Ovary (tissue), 9 donors: ENCODE results near the gene BRSK2. TPM values are rescaled to one million over a fixed set of nuclear protein-coding genes. Genes with fewer than 3 reads are reported as not detected.

ENCODE experiments used
- DNase-seq, 5 donors: peaks; one replicate each; pipeline ENCODE4 v3.0.0-alpha.2; 2019 to 2020
- H3K27ac ChIP-seq, 2 donors: fragments of 200-600 bp; one replicate each; pipeline versions ENCODE4 v1.5.1 to v1.8.0; 2019 to 2022
- H3K27me3 ChIP-seq: fragments of 200-600 bp; one replicate; pipeline ENCODE4 v1.8.0; 2022
- H3K36me3 ChIP-seq: fragments of 200-600 bp; sonication (generic); one replicate; pipeline ENCODE4 v1.5.1; 2019
- H3K4me1 ChIP-seq: one replicate; pipeline ENCODE4 v1.8.1; 2013; ENCODE audit warnings: mild to moderate bottlenecking, moderate library complexity; ENCODE audit not compliant: insufficient read depth
- H3K4me3 ChIP-seq: fragments of 200-600 bp; sonication (generic); one replicate; pipeline ENCODE4 v1.5.1; 2017
- H3K9me3 ChIP-seq, 2 donors: fragments of 200-600 bp in 1 of 2; sonication (generic) in 1 of 2; one replicate each; pipeline versions ENCODE4 v1.5.1 to v1.8.1; 2013 to 2019; ENCODE audit warnings: mild to moderate bottlenecking in 1 of 2, moderate library complexity in 1 of 2
- EP300 ChIP-seq: sonication (generic); formaldehyde crosslinking; IDR thresholded peaks from one replicate; pipeline ENCODE4 v1.6.1; 2017; ENCODE audit warnings: antibody characterized with exemption
- POLR2A ChIP-seq: fragments of 450-650 bp; IDR thresholded peaks from one replicate; pipeline ENCODE4 v1.6.1; 2017; ENCODE audit warnings: antibody characterized with exemption, mild to moderate bottlenecking, moderate library complexity
- WGBS, 3 donors: extraction: QIAGEN DNeasy Blood & Tissue Kit in 1 of 3; methylation state at CpG; one replicate each; pipeline versions ENCODE4 v1.1.5 to v1.1.7; 2013 to 2017; 5-methylcytosine and 5-hydroxymethylcytosine counted together
- intact Hi-C, 4 donors: fragments of 100-400 bp; cut with DNase I; formaldehyde crosslinking; loops; one replicate each; pipeline versions ENCODE4 v1.11.0 to v1.15.1; 2022 to 2023
- polyA plus RNA-seq, 2 donors: library from polyadenylated mRNA; stranded (reverse); fragments of 200-250 nt in 1 of 2; fragments of 350-450 nt in 1 of 2; fragmentation: Illumina TruSeq in 1 of 2; extraction: RNeasy Lipid Tissue Mini Kit (QIAGEN cat#74804) in 1 of 2; gene quantifications; one replicate each; pipeline ENCODE4 v1.2.3, GENCODE V29; 2013 to 2014
- total RNA-seq, 7 donors: library from RNA; depleted of rRNA in 2 of 7; stranded (reverse); fragments of >200 nt in 2 of 7; fragmentation: NEBNext Ultra II Directional in 3 of 7; extraction: Animal tissue kit (Norgen Biotek cat#: 25700) in 3 of 7; gene quantifications; one replicate each; pipeline versions ENCODE4 v1.1.0 to v1.2.4, GENCODE V29; 2016 to 2023
- TF ChIP-seq, protein P1 (sequence below), 3 donors: fragments of 450-650 bp in 2 of 3; fragments of 200-600 bp in 1 of 3; IDR thresholded peaks; one replicate each; pipeline versions ENCODE4 v1.5.1 to v1.8.0; 2016 to 2022; ENCODE audit warnings: antibody characterized with exemption in 3 of 3, mild to moderate bottlenecking in 1 of 3
- donor health status: DM: no; HTN: no; CAD: no; lungs with moderate emphysema.
- donor health status: DM: no; HTN: no; CAD: no.
- donor health status: Bipolar disorder and iron deficiency.
- donor health status: DM: yes; HTN: yes; CAD: no.
- donor health status: DM: no; HTN: no; CAD: no.
- donor health status: DM: yes; HTN: yes; CAD: no.

Gene BRSK2
- total and polyA plus RNA-seq, 9 donors: 0.22 to 1.5 (median 0.52) TPM

- H3K27me3 ChIP-seq: no peaks in the 10 kb centered on the region
- H3K4me3 ChIP-seq: no peak overlapping the region
- no peak overlapping the region for H3K27ac ChIP-seq
- DNase-seq: peak in 1 of 5 donors; percentile 3
- H3K36me3 ChIP-seq: no peaks in the 10 kb centered on the region
- no peaks in the 10 kb centered on the region for H3K9me3 ChIP-seq
- WGBS, 3 donors: 42 to 64% (median 57%) methylated on average over 12 of the region's 12 CpGs
- H3K4me1 ChIP-seq: peaks cover 1% of the 10 kb centered on the region
- no peak for TF ChIP-seq EP300
- no peak for TF ChIP-seq POLR2A
- TF ChIP-seq, protein P1, sequence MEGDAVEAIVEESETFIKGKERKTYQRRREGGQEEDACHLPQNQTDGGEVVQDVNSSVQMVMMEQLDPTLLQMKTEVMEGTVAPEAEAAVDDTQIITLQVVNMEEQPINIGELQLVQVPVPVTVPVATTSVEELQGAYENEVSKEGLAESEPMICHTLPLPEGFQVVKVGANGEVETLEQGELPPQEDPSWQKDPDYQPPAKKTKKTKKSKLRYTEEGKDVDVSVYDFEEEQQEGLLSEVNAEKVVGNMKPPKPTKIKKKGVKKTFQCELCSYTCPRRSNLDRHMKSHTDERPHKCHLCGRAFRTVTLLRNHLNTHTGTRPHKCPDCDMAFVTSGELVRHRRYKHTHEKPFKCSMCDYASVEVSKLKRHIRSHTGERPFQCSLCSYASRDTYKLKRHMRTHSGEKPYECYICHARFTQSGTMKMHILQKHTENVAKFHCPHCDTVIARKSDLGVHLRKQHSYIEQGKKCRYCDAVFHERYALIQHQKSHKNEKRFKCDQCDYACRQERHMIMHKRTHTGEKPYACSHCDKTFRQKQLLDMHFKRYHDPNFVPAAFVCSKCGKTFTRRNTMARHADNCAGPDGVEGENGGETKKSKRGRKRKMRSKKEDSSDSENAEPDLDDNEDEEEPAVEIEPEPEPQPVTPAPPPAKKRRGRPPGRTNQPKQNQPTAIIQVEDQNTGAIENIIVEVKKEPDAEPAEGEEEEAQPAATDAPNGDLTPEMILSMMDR (IDR thresholded peaks at IDR 0.05): no peak
- intact Hi-C loops: no loop called here
Measured at GRCh38 chr11:1351278-1351937, 38.3 kb upstream of the BRSK2 start.

- no peaks in the 10 kb centered on the region for H3K36me3 ChIP-seq
- H3K4me3 ChIP-seq: no peak overlapping the region
- intact Hi-C loops: no loop called here
- H3K27ac ChIP-seq: no peak overlapping the region
- DNase-seq: peak in 1 of 5 donors; percentile 2
- TF ChIP-seq EP300 (no peak), POLR2A (no peak)
- TF ChIP-seq, protein P1 (IDR thresholded peaks at IDR 0.05): no peak
- no peaks in the 10 kb centered on the region for H3K27me3 ChIP-seq
- peaks cover 1% of the 10 kb centered on the region for H3K4me1 ChIP-seq
- H3K9me3 ChIP-seq: no peaks in the 10 kb centered on the region
- 76 to 86% (median 79%) methylated on average over 3 to 8 of the region's 8 CpGs for WGBS, 3 donors
Measured at GRCh38 chr11:1352696-1353382, 36.9 kb upstream of the BRSK2 start.

DNA sequence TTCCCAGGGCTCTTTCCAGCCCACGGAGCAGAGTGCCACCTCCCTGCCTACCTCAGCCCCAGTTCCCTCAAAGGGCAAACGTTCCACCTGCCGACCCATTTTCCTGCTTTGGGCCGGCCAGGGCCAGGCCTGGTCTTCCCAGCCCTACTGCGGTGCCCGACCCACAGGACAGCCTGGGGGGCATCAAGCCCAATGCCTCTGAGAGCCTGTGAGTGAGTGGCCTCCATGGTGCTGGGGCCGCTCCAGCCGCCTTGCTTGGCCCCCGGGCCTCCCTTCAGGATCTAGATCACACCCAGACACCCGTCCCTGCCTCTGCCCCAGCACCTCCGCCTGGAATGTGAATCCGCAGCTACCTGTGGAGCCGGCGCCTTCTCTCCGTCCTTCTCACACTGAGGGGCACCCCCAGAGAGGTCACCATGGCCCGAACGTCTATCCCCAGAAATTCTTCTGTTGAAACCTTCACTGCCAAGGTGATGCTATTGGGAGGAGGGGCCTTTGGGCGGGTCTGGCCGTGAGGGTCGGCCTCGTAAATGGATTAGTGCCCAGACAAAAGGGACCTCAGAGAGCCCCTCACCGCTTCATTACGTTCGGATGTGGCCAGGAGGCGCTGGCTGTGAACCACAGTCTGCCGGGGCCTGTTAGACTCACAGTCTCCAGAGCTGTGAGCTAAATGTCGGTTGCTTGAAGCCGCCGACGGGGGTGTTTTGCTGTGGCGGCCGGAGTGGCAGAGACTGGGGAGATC is 36.2 kb upstream of the BRSK2 start:
- Histone ChIP-seq H3K9me3 (no peaks in the 10 kb centered on the region), H3K27me3 (no peaks in the 10 kb centered on the region), H3K36me3 (no peaks in the 10 kb centered on the region), H3K4me3 (no peak overlapping the region), H3K4me1 (peaks cover 1% of the 10 kb centered on the region), H3K27ac (no peak overlapping the region)
- intact Hi-C loops: no loop called here
- WGBS, 3 donors: 82 to 84% (median 83%) methylated on average over 32 of the region's 32 CpGs
- no peak for TF ChIP-seq POLR2A
- no peak for TF ChIP-seq EP300
- TF ChIP-seq, protein P1 (IDR thresholded peaks at IDR 0.05): no peak
- DNase-seq: no peak

DNA sequence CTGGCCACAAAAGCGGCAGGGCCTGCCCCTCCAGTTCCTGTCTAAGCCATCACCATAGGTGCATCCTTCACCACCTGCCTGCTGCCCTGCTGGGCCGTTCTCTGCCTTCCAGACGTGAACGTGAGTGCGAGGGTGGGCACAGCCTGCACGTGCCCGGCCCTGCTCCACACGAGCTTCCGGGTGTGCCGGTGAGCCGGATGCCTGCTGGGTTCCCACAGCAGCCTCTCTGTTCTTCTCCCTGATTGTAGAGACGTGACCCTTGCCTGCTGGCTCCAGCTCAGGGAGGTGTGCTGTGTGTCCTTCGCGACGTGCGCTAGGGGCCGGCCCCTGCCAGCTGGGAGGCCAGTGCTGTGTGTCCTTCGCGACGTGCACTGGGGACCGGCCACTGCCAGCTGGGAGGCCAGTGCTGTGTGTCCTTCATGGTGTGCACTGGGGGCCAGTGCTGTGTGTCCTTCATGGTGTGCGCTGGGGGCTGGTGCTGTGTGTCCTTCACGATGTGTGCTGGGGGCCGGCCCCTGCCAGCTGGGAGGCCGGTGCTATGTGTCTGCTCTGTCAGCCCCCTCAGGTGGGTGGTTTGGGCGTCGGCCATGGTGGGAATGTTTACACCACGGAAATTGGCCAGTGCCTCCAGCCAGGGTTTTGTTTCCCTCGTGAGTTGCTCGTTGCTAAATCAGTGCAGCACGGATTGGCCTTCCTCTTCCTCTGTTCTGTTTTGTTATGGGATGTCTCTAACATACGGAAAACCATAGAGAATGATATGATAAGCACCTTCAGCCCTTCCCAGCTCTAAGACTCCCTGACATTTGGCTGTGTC is 35.4 kb upstream of the BRSK2 start:
- H3K27me3 ChIP-seq: no peaks in the 10 kb centered on the region
- H3K4me1 ChIP-seq: peaks cover 1% of the 10 kb centered on the region
- intact Hi-C loops: no loop called here
- WGBS, 3 donors: 64 to 78% (median 75%) methylated on average over 32 of the region's 32 CpGs
- TF ChIP-seq POLR2A: no peak
- TF ChIP-seq EP300: no peak
- TF ChIP-seq, protein P1 (IDR thresholded peaks at IDR 0.05): no peak
- H3K9me3 ChIP-seq: no peaks in the 10 kb centered on the region
- DNase-seq: no peak
- H3K36me3 ChIP-seq: no peaks in the 10 kb centered on the region
- H3K27ac ChIP-seq: no peak overlapping the region
- H3K4me3 ChIP-seq: no peak overlapping the region
